Measurements from ENCODE around the gene GRIK1.

The GRIK1 gene

GRCh38 chr21:29581393-29581792 is 358.4 kb downstream of the GRIK1 start:
- peak; percentile 6 to 24 for ATAC-seq

- no peak for ATAC-seq
Measured at GRCh38 chr21:29580732-29581285, 359.0 kb downstream of the GRIK1 start.

GRCh38 chr21:29578306-29578705 is 361.5 kb downstream of the GRIK1 start:
- no peak for ATAC-seq

GRCh38 chr21:29571949-29572348 is 367.8 kb downstream of the GRIK1 start:
- ATAC-seq, result no peak

GRCh38 chr21:29568020-29568697 is 371.6 kb downstream of the GRIK1 start:
- no peak for ATAC-seq

- ATAC-seq, result no peak
Measured at GRCh38 chr21:29557931-29558725, 381.7 kb downstream of the GRIK1 start.

GRCh38 chr21:29557200-29557599 is 382.6 kb downstream of the GRIK1 start:
- no peak for ATAC-seq

- ATAC-seq, result no peak
Measured at GRCh38 chr21:29555601-29556000, 384.2 kb downstream of the GRIK1 start.

- no peak for ATAC-seq
Measured at GRCh38 chr21:29550205-29550604, 389.6 kb downstream of the GRIK1 start.

- ATAC-seq, result no peak
Measured at GRCh38 chr21:29549614-29550013, 390.2 kb downstream of the GRIK1 start.

GRCh38 chr21:29547998-29548397 is 391.8 kb downstream of the GRIK1 start:
- ATAC-seq, result no peak

GRCh38 chr21:29546071-29546470 is 393.7 kb downstream of the GRIK1 start:
- ATAC-seq, result no peak

GRCh38 chr21:29540289-29540688 is 399.5 kb downstream of the GRIK1 start:
- no peak for ATAC-seq

GRCh38 chr21:29538115-29538514 is 401.7 kb downstream of the GRIK1 start:
- ATAC-seq, result no peak

- ATAC-seq, result no peak
Measured at GRCh38 chr21:29534448-29534847, 405.3 kb downstream of the GRIK1 start.

GRCh38 chr21:29529139-29529538 is 410.7 kb downstream of the GRIK1 start:
- no peak for ATAC-seq

GRCh38 chr21:29526545-29526944 is 413.3 kb downstream of the GRIK1 start:
- ATAC-seq, result no peak

GRCh38 chr21:29524055-29524454 is 415.7 kb downstream of the GRIK1 start:
- no peak for ATAC-seq

GRCh38 chr21:29523646-29524045 is 416.1 kb downstream of the GRIK1 start:
- no peak for ATAC-seq

- no peak for ATAC-seq
Measured at GRCh38 chr21:29521872-29522271, 417.9 kb downstream of the GRIK1 start.

- no peak for ATAC-seq
Measured at GRCh38 chr21:29520171-29520570, 419.6 kb downstream of the GRIK1 start.

- ATAC-seq, result no peak
Measured at GRCh38 chr21:29514652-29515247, 425.0 kb downstream of the GRIK1 start.

- ATAC-seq, result no peak
Measured at GRCh38 chr21:29513535-29513934, 426.3 kb downstream of the GRIK1 start.

GRCh38 chr21:29511096-29511495 is 428.7 kb downstream of the GRIK1 start:
- ATAC-seq, result no peak
